Measurements from ENCODE around the gene NBPF3. TPM values are rescaled to one million over a fixed set of nuclear protein-coding genes. Genes with fewer than 3 reads are reported as not detected.

The NBPF3 gene
- total RNA-seq, 1 donor from 2014 or later: 22.0 TPM

DNA sequence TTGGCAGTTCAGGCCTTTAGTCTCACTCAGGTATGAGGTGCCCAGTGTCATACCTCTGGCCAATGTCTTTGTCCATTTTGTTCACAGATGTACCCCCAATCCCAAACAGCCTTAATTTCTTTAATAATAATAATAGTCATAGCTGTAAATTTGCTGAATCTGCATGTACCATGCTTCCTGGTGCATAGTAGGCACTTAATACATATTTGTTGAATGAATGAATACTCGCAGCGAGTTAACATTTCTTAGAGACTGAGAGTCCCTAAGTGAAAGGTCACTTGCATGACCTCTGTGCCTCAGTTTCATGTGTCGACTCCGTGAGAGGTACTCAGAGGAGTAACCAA, 81.8 kb downstream of the NBPF3 start:
- peaks cover 34% of the 10 kb centered on the region for H3K4me1 Mint-ChIP-seq

DNA sequence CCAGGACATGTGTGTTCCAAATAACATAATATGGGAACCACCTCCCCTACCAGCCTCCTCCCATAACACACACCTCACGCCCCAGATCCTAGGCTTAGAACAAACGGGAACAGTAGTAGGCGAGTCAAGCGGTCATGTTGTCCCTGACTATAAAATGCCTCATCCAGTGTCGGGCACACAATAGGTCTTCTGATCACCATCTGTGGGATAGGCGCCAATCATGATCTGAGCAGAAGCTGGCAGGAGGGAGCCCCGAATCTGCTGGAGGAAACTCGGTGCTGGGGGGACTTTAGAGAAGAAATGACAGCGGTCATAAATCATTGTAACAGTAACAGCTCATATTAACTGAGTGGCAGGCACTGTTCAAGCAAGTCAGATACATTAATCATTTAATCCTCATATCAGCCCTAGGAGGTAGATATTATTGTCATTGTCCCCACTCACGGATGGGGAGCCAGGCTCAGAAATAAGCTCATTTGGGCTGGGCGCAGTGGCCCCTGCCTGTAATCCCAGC, 82.6 kb downstream of the NBPF3 start:
- Histone ChIP-seq H3K4me2 (no peak overlapping the region), H3K9me3 (ENCODE audit: low read depth) (no peaks in the 10 kb centered on the region), H3K79me2 (ENCODE audit: low read depth) (peaks cover 94% of the 10 kb centered on the region), H2AFZ (replicated peaks) (no peak overlapping the region), H3K4me1 (peaks cover 26% of the 10 kb centered on the region), H3K27me3 (no peaks in the 10 kb centered on the region), H3K27ac (no peak overlapping the region), H3K4me3 (no peak overlapping the region), H4K20me1 (ENCODE audit: low read depth) (peaks cover 80% of the 10 kb centered on the region), H3K9ac (no peak overlapping the region), H3F3A (ENCODE audit: low read depth) (peaks cover 21% of the 10 kb centered on the region), H3K36me3 (no peaks in the 10 kb centered on the region)
- DNase-seq (ENCODE audit: low spot score): no peak
- TF ChIP-seq EZH2phosphoT487 (IDR thresholded peaks at IDR 0.05) (no peak), EZH2 (IDR thresholded peaks at IDR 0.05) (no peak)
- TF ChIP-seq, protein P1, sequence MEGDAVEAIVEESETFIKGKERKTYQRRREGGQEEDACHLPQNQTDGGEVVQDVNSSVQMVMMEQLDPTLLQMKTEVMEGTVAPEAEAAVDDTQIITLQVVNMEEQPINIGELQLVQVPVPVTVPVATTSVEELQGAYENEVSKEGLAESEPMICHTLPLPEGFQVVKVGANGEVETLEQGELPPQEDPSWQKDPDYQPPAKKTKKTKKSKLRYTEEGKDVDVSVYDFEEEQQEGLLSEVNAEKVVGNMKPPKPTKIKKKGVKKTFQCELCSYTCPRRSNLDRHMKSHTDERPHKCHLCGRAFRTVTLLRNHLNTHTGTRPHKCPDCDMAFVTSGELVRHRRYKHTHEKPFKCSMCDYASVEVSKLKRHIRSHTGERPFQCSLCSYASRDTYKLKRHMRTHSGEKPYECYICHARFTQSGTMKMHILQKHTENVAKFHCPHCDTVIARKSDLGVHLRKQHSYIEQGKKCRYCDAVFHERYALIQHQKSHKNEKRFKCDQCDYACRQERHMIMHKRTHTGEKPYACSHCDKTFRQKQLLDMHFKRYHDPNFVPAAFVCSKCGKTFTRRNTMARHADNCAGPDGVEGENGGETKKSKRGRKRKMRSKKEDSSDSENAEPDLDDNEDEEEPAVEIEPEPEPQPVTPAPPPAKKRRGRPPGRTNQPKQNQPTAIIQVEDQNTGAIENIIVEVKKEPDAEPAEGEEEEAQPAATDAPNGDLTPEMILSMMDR (IDR thresholded peaks at IDR 0.05): no peak
- Mint-ChIP-seq H3K4me1 (peaks cover 36% of the 10 kb centered on the region), H3K36me3 (no peaks in the 10 kb centered on the region), H3K4me3 (no peak overlapping the region), H3K9me3 (no peaks in the 10 kb centered on the region), H3K27me3 (ENCODE audit: insufficient read depth, low read depth) (no peaks in the 10 kb centered on the region), H3K27ac (peak overlapping the region; percentile 1)

More for the DNA sequence above, 81.8 kb downstream of the NBPF3 start:
- H3K9me3 Mint-ChIP-seq: no peaks in the 10 kb centered on the region
- DNase-seq (ENCODE audit: low spot score): no peak
- H2AFZ ChIP-seq (replicated peaks): no peak overlapping the region
- H3K9ac ChIP-seq: no peak overlapping the region
- no peak overlapping the region for H3K4me3 Mint-ChIP-seq
- no peak overlapping the region for H3K4me3 ChIP-seq
- H3K36me3 ChIP-seq: no peaks in the 10 kb centered on the region
- H3K4me2 ChIP-seq: no peak overlapping the region
- TF ChIP-seq EZH2 (IDR thresholded peaks at IDR 0.05) (no peak), EZH2phosphoT487 (IDR thresholded peaks at IDR 0.05) (no peak)
- TF ChIP-seq, protein P1 (IDR thresholded peaks at IDR 0.05): no peak
- no peak overlapping the region for H3K27ac Mint-ChIP-seq
- H4K20me1 ChIP-seq (ENCODE audit: low read depth): peaks cover 85% of the 10 kb centered on the region
- no peak overlapping the region for H3K27ac ChIP-seq
- H3K27me3 ChIP-seq: no peaks in the 10 kb centered on the region
- peaks cover 94% of the 10 kb centered on the region for H3K79me2 ChIP-seq (ENCODE audit: low read depth)
- peaks cover 21% of the 10 kb centered on the region for H3F3A ChIP-seq (ENCODE audit: low read depth)
- peaks cover 26% of the 10 kb centered on the region for H3K4me1 ChIP-seq
- H3K36me3 Mint-ChIP-seq: no peaks in the 10 kb centered on the region
- H3K27me3 Mint-ChIP-seq (ENCODE audit: insufficient read depth, low read depth): no peaks in the 10 kb centered on the region
- no peaks in the 10 kb centered on the region for H3K9me3 ChIP-seq (ENCODE audit: low read depth)

DNA sequence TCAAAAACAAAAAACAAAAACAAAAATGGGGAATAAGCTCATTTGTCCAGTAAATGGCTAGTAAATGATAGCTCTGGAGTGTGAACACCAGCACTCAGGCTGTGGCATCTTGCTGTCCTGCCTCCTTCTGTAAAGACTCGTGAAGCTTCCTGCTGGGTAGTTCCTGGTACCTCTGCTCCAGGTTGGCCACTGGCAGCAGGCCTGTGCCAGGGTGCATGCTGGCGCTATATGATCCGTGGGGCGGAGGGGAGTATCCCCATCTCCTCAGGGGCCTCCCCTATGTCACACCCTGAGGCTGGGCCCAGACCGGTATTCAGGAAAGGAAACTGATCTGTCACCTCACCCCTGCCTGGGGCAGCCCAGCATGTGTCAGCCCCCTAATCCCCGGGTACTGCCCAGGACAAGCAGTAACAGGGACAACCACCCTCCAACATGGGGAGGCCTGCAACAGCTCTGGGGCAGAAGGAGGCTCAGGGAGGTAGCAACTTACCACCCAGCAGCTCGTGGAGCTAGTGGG, 83.4 kb downstream of the NBPF3 start:
- peaks cover 78% of the 10 kb centered on the region for H4K20me1 ChIP-seq (ENCODE audit: low read depth)
- peaks cover 94% of the 10 kb centered on the region for H3K79me2 ChIP-seq (ENCODE audit: low read depth)
- no peaks in the 10 kb centered on the region for H3K27me3 ChIP-seq
- H3K9me3 ChIP-seq (ENCODE audit: low read depth): no peaks in the 10 kb centered on the region
- no peak overlapping the region for H3K4me3 ChIP-seq
- no peak for DNase-seq (ENCODE audit: low spot score)
- Mint-ChIP-seq H3K27ac (no peak overlapping the region), H3K4me3 (no peak overlapping the region), H3K9me3 (no peaks in the 10 kb centered on the region), H3K4me1 (peaks cover 36% of the 10 kb centered on the region), H3K27me3 (ENCODE audit: insufficient read depth, low read depth) (no peaks in the 10 kb centered on the region), H3K36me3 (no peaks in the 10 kb centered on the region)
- TF ChIP-seq, protein P1 (IDR thresholded peaks at IDR 0.05): no peak
- no peak for TF ChIP-seq EZH2 (IDR thresholded peaks at IDR 0.05)
- TF ChIP-seq EZH2phosphoT487 (IDR thresholded peaks at IDR 0.05): no peak
- H3K4me2 ChIP-seq: no peak overlapping the region
- H3K9ac ChIP-seq: no peak overlapping the region
- no peak overlapping the region for H3K27ac ChIP-seq
- H3F3A ChIP-seq (ENCODE audit: low read depth): peaks cover 21% of the 10 kb centered on the region
- H2AFZ ChIP-seq (replicated peaks): no peak overlapping the region
- peaks cover 26% of the 10 kb centered on the region for H3K4me1 ChIP-seq
- H3K36me3 ChIP-seq: no peaks in the 10 kb centered on the region

Data from neural progenitor cell (in vitro differentiated cells).